WTC11 (cell line): ENCODE measurements around the gene MAP3K3. TPM values are rescaled to one million over a fixed set of nuclear protein-coding genes. Genes with fewer than 3 reads are reported as not detected.

Experiments used
- ATAC-seq: fragments of 200-7000 bp; cut with Tn5 transposase; 2 replicates; pipeline ENCODE4 v1.10.0; 2021; ENCODE audit warnings: mild to moderate bottlenecking, moderate library complexity
- CTCF ChIA-PET: fragments of 300-600 bp; sonication (Branson Sonifier 250); formaldehyde crosslinking; loops from one replicate; lab custom pipeline; 2021; ENCODE audit warnings: antibody characterized with exemption; lab: Charles Lee
- POLR2A ChIA-PET: fragments of 350-600 bp; sonication (Branson Sonifier 250); formaldehyde crosslinking; loops from one replicate; lab custom pipeline; 2021; ENCODE audit warnings: antibody characterized with exemption; lab: Charles Lee
- DNase-seq: peaks from one replicate; pipeline ENCODE4 v3.0.0; 2021; ENCODE audit warnings: low spot score
- H3K27ac Mint-ChIP-seq: 2 replicates; pipeline ENCODE4 v1.8.0; 2021; ENCODE audit warnings: mixed read lengths
- H3K27me3 Mint-ChIP-seq: 2 replicates; pipeline ENCODE4 v1.8.0; 2021; ENCODE audit warnings: low read depth, mild to moderate bottlenecking, moderate library complexity, mixed read lengths
- H3K36me3 Mint-ChIP-seq: 2 replicates; pipeline ENCODE4 v1.8.0; 2021; ENCODE audit warnings: mixed read lengths
- H3K4me1 Mint-ChIP-seq: 2 replicates; pipeline ENCODE4 v1.8.0; 2022; ENCODE audit warnings: mixed read lengths
- H3K4me3 Mint-ChIP-seq: 2 replicates; pipeline ENCODE4 v1.8.0; 2021; ENCODE audit warnings: mild to moderate bottlenecking, moderate library complexity, mixed read lengths
- H3K9me3 Mint-ChIP-seq: 2 replicates; pipeline ENCODE4 v1.8.0; 2021; ENCODE audit warnings: mixed read lengths
- AFF4 ChIP-seq: sonication (generic); formaldehyde crosslinking; IDR thresholded peaks from 2 replicates; pipeline ENCODE4 v1.8.1; 2023; ENCODE audit warnings: mild to moderate bottlenecking, missing genetic modification reagents, borderline replicate concordance
- AR ChIP-seq: fragments of 250-450 bp; sonication (Bioruptor Pico); IDR thresholded peaks from 2 replicates; pipeline ENCODE4 v1.9.0; 2021; ENCODE audit warnings: mild to moderate bottlenecking
- ATF6 ChIP-seq: sonication (generic); formaldehyde crosslinking; IDR thresholded peaks from 2 replicates; pipeline ENCODE4 v1.8.1; 2023; ENCODE audit warnings: mild to moderate bottlenecking, missing genetic modification reagents
- E2F1 ChIP-seq: sonication (generic); formaldehyde crosslinking; IDR thresholded peaks from 2 replicates; pipeline ENCODE4 v1.8.0; 2022; ENCODE audit warnings: mild to moderate bottlenecking, missing genetic modification reagents
- E2F5 ChIP-seq: sonication (generic); formaldehyde crosslinking; IDR thresholded peaks from 2 replicates; pipeline ENCODE4 v1.8.1; 2022; ENCODE audit warnings: mild to moderate bottlenecking, moderate library complexity, missing genetic modification reagents
- FOXJ3 ChIP-seq: sonication (generic); formaldehyde crosslinking; IDR thresholded peaks from 2 replicates; pipeline ENCODE4 v1.9.0; 2021; ENCODE audit warnings: missing genetic modification reagents, mild to moderate bottlenecking, borderline replicate concordance
- GRHL2 ChIP-seq: fragments of 250-450 bp; sonication (Bioruptor Pico); IDR thresholded peaks from 2 replicates; pipeline ENCODE4 v1.8.0; 2022; ENCODE audit warnings: mild to moderate bottlenecking, moderate library complexity; ENCODE audit not compliant: insufficient replicate concordance, severe bottlenecking
- HMGA2 ChIP-seq: fragments of 250-450 bp; sonication (Bioruptor Pico); IDR thresholded peaks from 2 replicates; pipeline ENCODE4 v1.4.0; 2021; ENCODE audit warnings: mild to moderate bottlenecking, moderate library complexity
- RELA ChIP-seq: sonication (generic); formaldehyde crosslinking; IDR thresholded peaks from 2 replicates; pipeline ENCODE4 v1.8.1; 2022; ENCODE audit warnings: missing genetic modification reagents, mild to moderate bottlenecking, borderline replicate concordance
- STAT6 ChIP-seq: sonication (generic); formaldehyde crosslinking; conservative IDR thresholded peaks from 2 replicates; pipeline ENCODE4 v1.8.1; 2023; ENCODE audit warnings: mild to moderate bottlenecking, low read depth, missing genetic modification reagents, moderate library complexity
- TEAD1 ChIP-seq: sonication (generic); formaldehyde crosslinking; IDR thresholded peaks from 2 replicates; pipeline ENCODE4 v1.8.0; 2022; ENCODE audit warnings: mild to moderate bottlenecking, missing genetic modification reagents
- USF2 ChIP-seq: sonication (generic); formaldehyde crosslinking; IDR thresholded peaks from 2 replicates; pipeline ENCODE4 v1.8.1; 2023; ENCODE audit warnings: mild to moderate bottlenecking, missing genetic modification reagents, moderate library complexity
- ZBTB43 ChIP-seq: sonication (generic); formaldehyde crosslinking; IDR thresholded peaks from 2 replicates; pipeline ENCODE4 v1.8.1; 2023; ENCODE audit warnings: mild to moderate bottlenecking, missing genetic modification reagents
- ZNF317 ChIP-seq: sonication (generic); formaldehyde crosslinking; IDR thresholded peaks from 2 replicates; pipeline ENCODE4 v1.8.1; 2023; ENCODE audit warnings: low read depth, mild to moderate bottlenecking, moderate library complexity, missing genetic modification reagents, borderline replicate concordance
- total RNA-seq: library from RNA; stranded (reverse); gene quantifications from 3 replicates; pipeline ENCODE4 v1.2.3, GENCODE V29; 2021

MAP3K3 gene
- total RNA-seq, 1 experiment from 2014 or later: 25.7 TPM

GRCh38 chr17:63587770-63588169, 34.4 kb upstream of the MAP3K3 start (continued):
- TF ChIP-seq ATF6 (CRISPR knock-in tag) (no peak), HMGA2 (no peak), AFF4 (CRISPR knock-in tag) (no peak), E2F5 (CRISPR knock-in tag) (no peak), TEAD1 (CRISPR knock-in tag) (no peak), FOXJ3 (CRISPR knock-in tag) (no peak)

- ATAC-seq (no peak), DNase-seq (no peak)
- ChIA-PET POLR2A (no interaction called here), CTCF (no interaction called here)
- TF ChIP-seq AR (no peak), ZBTB43 (CRISPR knock-in tag) (no peak), E2F5 (CRISPR knock-in tag) (no peak)
- Mint-ChIP-seq H3K9me3 (no peaks in the 10 kb centered on the region), H3K27ac (no peak overlapping the region), H3K4me1 (no peaks in the 10 kb centered on the region), H3K27me3 (no peaks in the 10 kb centered on the region), H3K36me3 (peaks cover 54% of the 10 kb centered on the region), H3K4me3 (no peak overlapping the region)
Observed at GRCh38 chr17:63588797-63589196, 33.4 kb upstream of the MAP3K3 start.

GRCh38 chr17:63589646-63590045, 32.6 kb upstream of the MAP3K3 start:
- H3K4me3 Mint-ChIP-seq: no peak overlapping the region
- ChIA-PET POLR2A (no interaction called here), CTCF (no interaction called here)
- peaks cover 53% of the 10 kb centered on the region for H3K36me3 Mint-ChIP-seq
- no peaks in the 10 kb centered on the region for H3K9me3 Mint-ChIP-seq
- H3K27me3 Mint-ChIP-seq: no peaks in the 10 kb centered on the region
- DNase-seq: no peak
- H3K4me1 Mint-ChIP-seq: no peaks in the 10 kb centered on the region
- no peak for ATAC-seq
- H3K27ac Mint-ChIP-seq: no peak overlapping the region
- TF ChIP-seq RELA (CRISPR knock-in tag): no peak
- no peak for TF ChIP-seq ZNF317 (CRISPR knock-in tag)
- no peak for TF ChIP-seq USF2 (CRISPR knock-in tag)
- no peak for TF ChIP-seq STAT6
- no peak for TF ChIP-seq E2F1 (CRISPR knock-in tag)
- TF ChIP-seq GRHL2 (CRISPR knock-in tag): no peak
